DMS79 (cell line): Measurements from ENCODE around the gene TTC21A.
"Not testable (repeated sequence)": the region's sequence is repeated elsewhere in the genome, so short reads cannot be mapped to it uniquely, and the experiment has no call there.

Experiments
- DNase-seq: peaks from one replicate; lab custom pipeline; 2025; lab: John Stamatoyannopoulos, UW

The TTC21A gene

DNA sequence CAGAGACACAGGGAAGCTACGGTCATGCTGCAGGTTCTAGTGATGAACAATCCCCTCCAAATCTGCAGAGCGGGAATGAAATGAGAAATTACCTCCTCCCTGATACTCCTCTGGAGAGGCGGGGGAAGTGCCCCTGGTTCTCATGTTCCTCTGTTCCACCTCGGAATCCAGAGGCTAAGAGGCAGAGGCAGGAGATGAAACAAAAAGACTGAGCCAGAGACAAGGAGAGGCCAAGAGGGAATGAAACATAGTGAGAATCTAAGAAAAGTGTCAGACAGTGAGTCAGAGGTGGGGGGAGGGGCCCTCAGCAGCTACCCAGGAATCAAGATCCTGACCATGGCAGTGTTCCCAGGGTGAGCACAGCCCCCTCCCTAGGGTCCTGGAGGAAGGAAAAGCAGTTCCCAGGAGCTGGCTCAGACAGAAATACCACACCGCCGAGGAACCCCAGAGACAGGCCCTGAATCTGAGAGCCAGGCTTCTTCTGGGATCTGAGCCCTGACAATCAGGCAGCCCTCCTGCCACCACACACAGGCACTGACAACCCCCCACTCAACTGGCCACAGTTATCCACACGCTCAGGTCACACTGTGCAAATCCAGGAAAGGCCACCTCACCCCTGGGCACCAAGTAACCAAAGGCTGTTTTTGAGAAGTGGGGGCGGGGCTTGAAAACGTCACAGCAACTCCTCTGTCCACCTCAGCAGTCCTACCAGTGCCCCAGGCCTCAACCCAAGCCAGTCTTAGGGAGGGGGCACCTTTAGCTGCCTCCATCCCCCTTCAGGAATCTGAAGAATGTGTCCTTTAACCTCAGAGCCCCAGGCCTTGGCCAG lies 43.5 kb downstream of the TTC21A start:
- peak; percentile 10 for DNase-seq

DNA sequence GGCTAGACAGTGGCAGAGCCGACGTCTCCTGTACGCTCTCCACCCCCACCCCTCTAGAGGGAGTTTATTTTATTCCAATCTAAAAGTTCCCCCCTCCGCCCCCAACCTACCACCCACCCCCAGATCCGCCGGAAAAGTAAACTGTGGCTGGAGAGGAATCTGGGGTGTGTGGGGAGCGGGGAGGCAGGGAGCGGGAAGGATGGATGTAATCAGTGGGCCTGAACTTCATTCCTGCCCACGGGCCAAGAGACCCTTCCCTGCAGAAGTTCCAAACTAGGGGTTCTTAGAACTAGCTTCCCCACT lies 46.4 kb downstream of the TTC21A start:
- no peak for DNase-seq

DNA sequence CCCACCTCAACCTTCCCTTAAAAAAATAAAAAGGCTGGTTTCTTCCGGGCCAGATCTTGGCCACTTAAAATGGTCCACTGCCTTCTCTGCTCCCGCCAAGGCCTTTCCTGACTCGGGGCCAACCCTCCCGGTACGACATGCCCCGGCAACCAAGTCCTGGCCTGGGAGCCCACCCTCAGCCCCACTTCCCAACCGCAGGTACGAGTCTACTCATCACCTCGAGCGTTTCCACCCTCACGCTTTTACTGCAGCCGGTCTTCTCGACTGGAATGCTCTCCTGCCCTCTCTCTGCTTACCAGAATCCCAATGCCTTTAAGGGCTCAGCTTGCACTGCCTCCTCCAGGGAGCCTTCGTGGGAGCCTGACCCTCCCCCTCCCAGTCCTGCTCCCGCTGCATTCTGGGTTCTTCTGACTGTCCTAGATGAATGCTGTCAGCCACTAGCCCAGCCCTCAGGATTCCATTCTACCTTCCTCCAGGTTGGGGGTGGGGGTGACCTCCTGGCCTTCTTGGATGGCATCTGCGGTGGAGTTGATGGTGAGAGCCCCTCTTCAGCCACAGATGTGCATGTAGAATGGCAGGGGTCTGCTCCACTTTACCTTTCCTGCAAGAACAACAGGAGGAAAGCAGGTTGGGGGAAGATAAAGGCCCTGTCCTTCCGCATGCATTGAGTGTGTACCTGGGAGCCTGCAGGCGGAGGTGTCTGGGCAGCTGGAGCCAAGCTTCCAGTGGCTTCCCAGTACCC lies 47.0 kb downstream of the TTC21A start:
- DNase-seq: no peak

DNA sequence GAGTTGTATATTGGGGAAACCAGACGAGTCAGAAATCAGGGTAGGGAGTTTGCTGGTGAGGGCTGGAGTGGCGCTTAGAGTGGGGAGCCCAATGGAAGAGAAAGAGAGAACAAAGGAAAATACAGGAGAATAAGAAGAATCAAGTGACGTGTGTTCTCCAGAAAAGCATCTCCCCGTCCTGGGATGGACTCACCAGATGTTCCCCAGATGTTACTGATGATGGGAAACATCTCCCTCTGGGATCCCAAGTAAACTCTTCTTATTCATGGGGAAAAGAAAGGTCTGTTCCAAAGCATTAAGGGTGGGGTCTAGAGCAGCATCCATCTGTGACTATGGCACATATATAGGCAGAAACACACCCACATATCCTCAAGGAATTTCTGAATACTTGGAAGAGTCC lies 48.9 kb downstream of the TTC21A start:
- DNase-seq: no peak

- no peak for DNase-seq
These were observed 49.9 kb downstream of the TTC21A start for GRCh38 chr3:39157359-39157758.

- DNase-seq: no peak
These were observed 50.8 kb downstream of the TTC21A start for GRCh38 chr3:39158148-39158715.

- DNase-seq: no peak
These were observed 56.9 kb downstream of the TTC21A start for GRCh38 chr3:39164414-39164813.

- no peak for DNase-seq
These were observed 58.0 kb downstream of the TTC21A start for GRCh38 chr3:39165518-39165917.

DNA sequence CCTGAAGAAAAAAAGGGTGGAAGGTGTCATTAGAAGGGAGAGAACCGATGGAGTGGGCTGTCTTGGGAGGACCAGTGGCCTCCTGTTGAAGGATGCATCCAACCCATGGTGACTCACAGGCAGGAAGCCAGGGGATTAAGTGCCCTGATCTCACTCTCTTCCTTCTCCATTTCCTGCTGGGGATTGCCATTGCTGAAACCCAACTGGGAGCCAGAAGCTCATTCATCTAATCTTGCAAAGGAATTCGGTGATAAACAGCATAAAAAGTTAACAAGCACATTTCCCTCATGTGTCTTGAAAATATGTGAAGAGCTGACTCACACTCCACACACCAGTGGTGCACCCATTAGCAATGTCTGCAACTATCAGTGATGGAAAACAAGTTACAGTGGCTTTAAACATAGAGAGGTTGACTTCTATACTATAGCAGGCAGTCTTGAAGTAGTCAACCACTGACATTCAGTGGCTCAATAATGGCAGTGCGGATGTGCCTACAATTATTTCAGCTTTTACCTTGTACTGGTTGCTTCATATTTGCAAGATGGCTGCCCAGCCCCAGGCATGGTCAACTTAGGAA lies 58.7 kb downstream of the TTC21A start:
- no peak for DNase-seq

DNA sequence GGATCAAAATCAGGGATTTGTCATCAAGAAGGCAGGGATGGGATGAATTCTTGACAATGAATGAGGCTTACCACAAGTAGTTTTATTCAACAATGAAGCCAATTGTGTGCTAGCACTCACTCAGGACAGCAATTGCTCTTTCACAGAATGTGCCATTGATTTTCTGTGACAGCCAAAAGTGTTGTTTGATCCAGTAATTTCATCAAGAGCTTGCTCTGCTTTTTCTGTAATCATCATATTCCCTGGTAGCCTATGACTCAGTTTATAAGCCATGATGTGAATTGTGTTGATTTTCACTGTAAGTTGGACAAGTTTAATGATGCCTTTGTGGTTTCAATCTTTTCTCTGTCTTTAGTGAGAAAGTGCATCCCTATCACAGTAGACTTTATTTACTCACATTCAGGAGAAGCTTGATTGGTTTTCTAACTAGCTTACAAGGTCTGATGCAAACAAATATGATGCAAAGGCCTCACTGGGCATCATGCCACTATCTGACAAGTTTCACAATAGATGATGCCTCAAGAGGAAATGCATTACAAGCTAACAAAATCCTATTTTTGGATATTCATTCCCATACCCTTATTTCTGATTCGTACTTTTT lies 59.6 kb downstream of the TTC21A start:
- DNase-seq: no peak

DNA sequence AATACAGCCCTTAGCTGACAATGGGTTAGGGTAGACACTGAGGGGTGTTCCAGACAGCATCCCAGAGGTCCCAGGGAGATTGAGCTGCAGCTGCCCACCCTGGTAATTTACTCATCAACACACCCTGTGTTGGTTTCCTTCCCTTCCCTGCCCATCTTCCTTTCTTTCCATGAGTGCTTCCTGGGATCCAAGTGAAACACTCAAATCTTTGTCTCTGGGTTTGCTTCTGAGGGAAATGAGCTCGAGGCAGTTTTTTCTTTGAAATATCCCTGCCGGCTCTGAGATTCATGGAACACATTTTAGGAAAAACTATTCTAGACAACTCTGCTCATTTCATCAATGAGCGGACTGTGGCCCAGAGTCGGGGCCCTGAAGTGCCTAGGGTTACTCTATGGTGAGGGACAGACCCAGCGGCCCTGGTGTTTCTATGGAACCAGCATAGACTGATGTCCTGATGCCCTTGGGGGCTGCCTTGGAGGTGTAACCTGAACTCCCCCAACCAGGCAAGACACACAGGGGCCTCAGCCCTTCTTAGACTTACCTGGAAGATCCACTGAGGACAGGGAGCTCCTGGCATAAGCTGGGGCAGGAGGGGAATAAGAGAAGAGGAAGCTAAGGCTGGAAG lies 60.8 kb downstream of the TTC21A start:
- DNase-seq: no peak

DNA sequence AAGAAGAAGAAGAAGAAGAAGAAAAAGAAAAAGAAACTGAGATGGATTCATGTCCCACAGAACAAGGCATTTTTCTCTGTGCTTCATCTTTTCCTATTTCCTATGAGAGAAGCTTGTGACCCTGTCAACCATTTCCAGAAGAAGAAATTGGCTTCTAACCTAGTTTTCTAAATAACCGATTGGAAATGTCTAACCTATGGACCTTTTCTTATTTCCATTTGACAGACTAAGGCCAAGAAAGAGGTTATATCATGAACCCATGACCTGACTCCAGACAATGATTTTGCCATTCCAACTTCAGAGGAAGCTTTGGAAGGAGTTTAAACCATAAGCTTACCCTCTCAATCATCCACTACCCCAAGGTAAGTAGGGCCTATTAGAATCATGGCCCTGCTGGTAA lies 62.2 kb downstream of the TTC21A start:
- no peak for DNase-seq

GRCh38 chr3:39170461-39170860 lies 63.0 kb downstream of the TTC21A start:
- DNase-seq: no peak

- not testable (repeated sequence) for DNase-seq
These were observed 63.4 kb downstream of the TTC21A start for GRCh38 chr3:39170877-39171276.

- DNase-seq: no peak
These were observed 64.4 kb downstream of the TTC21A start for GRCh38 chr3:39171860-39172259.

DNA sequence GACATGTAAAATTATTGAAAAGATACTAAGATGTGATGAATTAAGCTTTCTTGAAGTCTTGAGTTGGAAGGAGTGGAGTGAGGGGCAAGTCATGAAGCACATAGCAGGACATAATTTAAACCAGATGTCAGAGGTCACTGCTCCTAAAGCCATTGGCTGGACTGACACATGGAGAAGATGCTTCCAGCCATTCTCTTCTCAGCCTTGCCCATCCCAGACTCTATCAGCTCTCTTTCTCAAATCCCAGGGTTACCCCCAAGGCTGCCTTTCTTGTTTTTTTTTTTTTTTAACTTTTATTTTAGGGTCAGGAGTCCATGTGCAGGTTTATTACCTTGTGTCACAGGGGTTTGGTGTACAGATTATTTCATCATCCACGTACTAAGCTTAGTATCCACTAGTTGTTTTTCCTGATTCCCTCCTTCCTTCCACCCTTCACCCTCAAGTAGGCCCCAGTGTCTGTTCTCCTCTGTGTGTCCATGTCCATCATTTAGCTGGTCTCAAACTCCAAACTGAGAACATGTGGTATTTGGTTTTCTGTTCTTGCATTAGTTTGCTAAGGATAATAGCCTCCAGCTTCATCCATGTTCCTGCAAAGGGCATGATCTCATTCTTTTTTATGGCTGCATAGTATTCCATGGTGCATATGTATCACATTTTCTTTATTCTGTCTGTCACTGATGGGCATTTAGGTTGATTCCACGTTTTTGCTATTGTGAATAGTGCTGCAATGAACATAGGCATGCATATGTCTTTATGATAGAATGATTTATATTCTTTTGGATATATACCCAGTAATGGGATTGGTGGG lies 66.0 kb downstream of the TTC21A start:
- DNase-seq: no peak

GRCh38 chr3:39176025-39176714 lies 68.7 kb downstream of the TTC21A start:
- DNase-seq: no peak

GRCh38 chr3:39177708-39178332 lies 70.3 kb downstream of the TTC21A start:
- DNase-seq: peak; percentile 45

DNA sequence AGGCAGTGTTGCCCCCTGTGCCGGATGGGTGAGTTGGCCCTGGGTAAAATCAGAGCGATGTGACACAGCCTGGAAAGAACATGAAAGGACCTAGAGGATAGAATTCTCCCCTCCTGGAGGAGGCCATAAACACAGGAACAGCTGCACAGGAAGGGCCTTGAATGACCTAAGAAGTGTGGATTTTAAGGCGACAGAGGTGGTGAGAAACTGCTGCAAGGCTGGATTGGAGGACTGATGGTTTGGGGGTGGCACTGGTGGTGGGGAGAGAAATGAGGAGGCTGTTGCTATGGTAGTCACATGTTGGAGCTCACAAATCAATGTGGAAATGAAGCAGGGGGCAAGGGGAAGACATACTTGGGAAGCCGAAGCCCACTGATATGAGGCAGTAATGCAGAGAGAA lies 71.1 kb downstream of the TTC21A start:
- no peak for DNase-seq

DNA sequence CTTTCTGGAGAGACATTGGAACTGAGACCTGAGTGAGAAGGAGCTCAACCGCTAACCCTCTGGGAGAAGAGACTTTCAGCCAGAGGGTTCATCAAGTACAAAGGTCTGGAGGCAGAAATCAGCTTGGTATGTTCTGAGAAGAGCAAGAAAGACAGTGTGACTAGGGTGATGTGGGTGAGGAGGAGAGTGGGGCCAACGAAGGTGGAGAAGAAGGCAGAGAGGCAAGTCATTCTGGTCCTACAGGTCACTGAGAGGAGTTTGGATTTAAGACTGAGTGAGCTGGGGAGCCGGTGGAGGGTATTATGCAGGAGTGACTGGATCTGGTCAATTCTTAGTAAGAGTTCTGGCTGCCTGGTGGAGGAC lies 72.7 kb downstream of the TTC21A start:
- DNase-seq: no peak
